Stomach (tissue), 4 donors: ENCODE results near the gene DNAJC28.

Experiments
- CTCF ChIP-seq, 7 experiments: fragments of 450-650 bp in 4 of 7; fragments of 200-600 bp in 3 of 7; sonication (generic) in 3 of 7; IDR thresholded peaks; one replicate each; pipeline ENCODE4 v1.5.1; 2016 to 2019; ENCODE audit warnings: antibody characterized with exemption in 7 of 7, control low read depth in 2 of 7, mild to moderate bottlenecking in 1 of 7
- EP300 ChIP-seq: sonication (generic); formaldehyde crosslinking; IDR thresholded peaks from one replicate; pipeline ENCODE4 v1.6.1; 2017; ENCODE audit warnings: antibody characterized with exemption

DNA sequence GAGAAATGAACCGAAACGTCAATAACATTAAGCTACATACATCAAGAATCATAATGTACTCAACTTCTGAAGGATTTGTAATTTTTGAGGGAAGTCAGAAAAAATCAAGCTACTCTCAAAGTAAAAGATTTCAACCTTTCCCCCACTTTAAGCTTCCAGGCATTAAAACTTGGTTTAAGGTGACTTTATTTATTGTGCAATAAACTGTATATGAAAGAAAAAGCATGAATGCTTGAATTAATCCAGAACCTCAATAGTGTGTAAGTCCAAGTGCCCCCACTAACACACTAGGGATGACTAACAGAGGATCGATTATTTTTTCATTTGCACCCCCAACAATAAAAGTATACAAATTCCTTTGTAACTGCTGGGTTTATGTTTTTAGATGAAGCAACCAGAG is 39.5 kb upstream of the DNAJC28 start:
- TF ChIP-seq CTCF (IDR thresholded peaks at IDR 0.05) (no peak), EP300 (no peak)
